DOHH2 (cell line): ENCODE measurements around the gene KDM1A.

Source experiments
- CTCF ChIP-seq: fragments of 200-600 bp; sonication (generic); IDR thresholded peaks from one replicate; pipeline ENCODE4 v1.5.1; 2014; ENCODE audit warnings: antibody characterized with exemption, mild to moderate bottlenecking, low read depth, low read length; ENCODE audit not compliant: poor library complexity, severe bottlenecking
- EZH2phosphoT487 ChIP-seq: fragments of 200-600 bp; sonication (generic); IDR thresholded peaks from 2 replicates; pipeline ENCODE4 v1.6.1; 2017; ENCODE audit warnings: borderline replicate concordance, mild to moderate bottlenecking, antibody characterized with exemption, low read length, moderate library complexity, mixed read lengths

- TF ChIP-seq CTCF, result no peak
- TF ChIP-seq EZH2phosphoT487, result no peak
Observed at GRCh38 chr1:22995774-22996173, 23.5 kb upstream of the KDM1A start.
